Fibroblast of villous mesenchyme (primary cell): ENCODE results near the gene KIF26B. TPM values are rescaled to one million over a fixed set of nuclear protein-coding genes. Genes with fewer than 3 reads are reported as not detected.

Experiments used
- DNase-seq: peaks from one replicate; pipeline ENCODE4 v3.0.0-alpha.2; 2010; ENCODE audit warnings: low read depth
- H3K4me3 ChIP-seq: 2 replicates; pipeline ENCODE4 v1.5.1; 2011; ENCODE audit warnings: low read depth, mild to moderate bottlenecking, low read length
- CTCF ChIP-seq: IDR thresholded peaks from 2 replicates; pipeline ENCODE4 v1.5.1; 2012; ENCODE audit warnings: low read depth, mild to moderate bottlenecking, low read length; ENCODE audit not compliant: insufficient read depth
- small RNA-seq: library from RNA; depleted of rRNA; stranded (forward); fragments of <200 nt; gene quantifications from one replicate; pipeline ENCODE3, GENCODE V24; 2012
- total RNA-seq: library from RNA; depleted of rRNA; stranded (reverse); fragments of >200 nt; gene quantifications from 2 replicates; pipeline ENCODE4 v1.2.3, GENCODE V29; 2012

The KIF26B gene
- total RNA-seq, 1 donor, result 12.1 TPM

DNA sequence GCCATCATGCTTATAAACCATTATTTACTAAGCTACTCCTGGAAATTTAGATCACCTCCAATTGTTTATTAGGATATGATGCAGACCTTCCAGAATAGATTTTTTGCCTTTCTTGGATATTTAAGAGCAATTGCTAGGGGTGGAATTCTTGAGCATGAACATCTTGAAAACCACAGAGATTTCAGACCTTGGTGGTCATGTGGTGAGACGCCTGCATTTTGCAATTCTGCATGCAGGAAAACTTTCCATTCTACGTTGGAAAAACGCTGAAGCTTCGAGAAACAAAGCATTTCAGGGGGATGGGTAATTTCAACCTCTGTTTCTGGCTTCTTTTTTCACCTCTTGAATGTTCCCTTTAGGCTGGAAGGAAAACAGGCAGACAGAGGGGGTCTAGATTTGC, 596.3 kb downstream of the KIF26B start:
- peak; percentile 94 for DNase-seq
- TF ChIP-seq CTCF, result no peak
- H3K4me3 ChIP-seq, result no peak overlapping the region

DNA sequence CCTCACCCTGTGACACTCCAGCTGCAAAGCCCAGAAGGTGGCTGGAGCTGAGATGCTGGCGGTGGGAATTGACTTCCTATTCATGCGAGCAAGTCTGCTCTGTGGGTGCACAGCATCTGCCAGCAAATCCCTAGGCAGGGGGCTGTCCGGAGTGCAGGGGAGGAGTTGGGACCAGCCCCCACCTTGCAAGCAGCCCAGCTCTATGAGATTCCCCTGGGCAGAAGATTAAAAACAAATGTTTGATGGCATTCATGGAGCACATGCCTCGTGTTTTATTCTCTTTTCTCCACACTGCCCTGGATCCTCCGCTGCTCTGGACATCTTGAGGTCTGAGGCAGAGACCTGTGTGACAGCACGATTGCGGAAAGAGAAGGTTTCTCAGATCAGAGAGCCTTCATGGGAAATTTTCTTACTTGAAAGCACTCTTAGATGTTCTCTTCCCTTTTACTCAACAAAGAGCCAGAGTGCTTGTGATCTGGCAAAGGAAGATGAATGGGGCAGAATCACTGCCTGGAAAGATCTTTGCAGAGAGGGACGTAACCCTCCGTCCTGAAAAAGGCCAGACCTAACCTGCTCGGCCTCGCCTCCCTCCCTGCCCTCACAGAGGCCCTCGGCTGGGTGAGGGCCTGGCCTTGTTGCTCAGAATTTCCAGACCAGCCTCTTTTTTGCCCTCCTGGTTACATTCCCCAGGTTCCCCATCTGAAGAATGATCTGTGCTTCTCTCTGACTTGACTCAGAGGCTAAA, 597.1 kb downstream of the KIF26B start:
- peak; percentile 40 for DNase-seq
- H3K4me3 ChIP-seq, result no peak overlapping the region
- TF ChIP-seq CTCF, result no peak

DNA sequence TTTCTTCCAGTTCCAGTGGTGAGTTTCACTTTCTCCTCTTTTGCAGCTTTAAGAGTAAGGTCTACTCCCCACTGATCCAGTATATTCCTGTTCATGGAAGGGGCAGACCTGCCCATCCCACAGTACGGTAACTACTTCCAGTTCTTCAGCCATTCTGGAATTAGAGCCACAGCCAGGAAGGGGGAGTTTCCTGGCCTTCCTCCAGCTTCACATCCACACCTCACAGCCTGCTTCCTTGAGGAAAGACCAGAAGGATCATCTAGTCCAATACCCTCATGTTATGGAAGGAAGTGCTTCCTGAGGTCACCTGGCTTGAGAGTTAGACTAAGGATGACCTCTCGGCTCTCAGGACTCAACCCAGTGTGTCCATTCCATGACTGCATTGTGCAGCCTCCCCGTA, 597.8 kb downstream of the KIF26B start:
- no peak overlapping the region for H3K4me3 ChIP-seq
- TF ChIP-seq CTCF, result no peak
- no peak for DNase-seq

GRCh38 chr1:245753807-245754206, 599.0 kb downstream of the KIF26B start:
- no peak for DNase-seq
- H3K4me3 ChIP-seq, result no peak overlapping the region
- TF ChIP-seq CTCF, result no peak

GRCh38 chr1:245754463-245754961, 599.7 kb downstream of the KIF26B start:
- no peak for DNase-seq

More at GRCh38 chr1:245754463-245754961, 599.7 kb downstream of the KIF26B start:
- H3K4me3 ChIP-seq, result no peak overlapping the region
- TF ChIP-seq CTCF, result no peak

Small RNA genes lying within 50 kb of the gene (small RNA-seq; reads per million reads assigned to genes)
- not detected for gene DNAJC19P8
- gene RNU1-132P, result 0.28 reads per million
